Measurements from ENCODE around the gene SKOR1.

The SKOR1 gene

DNA sequence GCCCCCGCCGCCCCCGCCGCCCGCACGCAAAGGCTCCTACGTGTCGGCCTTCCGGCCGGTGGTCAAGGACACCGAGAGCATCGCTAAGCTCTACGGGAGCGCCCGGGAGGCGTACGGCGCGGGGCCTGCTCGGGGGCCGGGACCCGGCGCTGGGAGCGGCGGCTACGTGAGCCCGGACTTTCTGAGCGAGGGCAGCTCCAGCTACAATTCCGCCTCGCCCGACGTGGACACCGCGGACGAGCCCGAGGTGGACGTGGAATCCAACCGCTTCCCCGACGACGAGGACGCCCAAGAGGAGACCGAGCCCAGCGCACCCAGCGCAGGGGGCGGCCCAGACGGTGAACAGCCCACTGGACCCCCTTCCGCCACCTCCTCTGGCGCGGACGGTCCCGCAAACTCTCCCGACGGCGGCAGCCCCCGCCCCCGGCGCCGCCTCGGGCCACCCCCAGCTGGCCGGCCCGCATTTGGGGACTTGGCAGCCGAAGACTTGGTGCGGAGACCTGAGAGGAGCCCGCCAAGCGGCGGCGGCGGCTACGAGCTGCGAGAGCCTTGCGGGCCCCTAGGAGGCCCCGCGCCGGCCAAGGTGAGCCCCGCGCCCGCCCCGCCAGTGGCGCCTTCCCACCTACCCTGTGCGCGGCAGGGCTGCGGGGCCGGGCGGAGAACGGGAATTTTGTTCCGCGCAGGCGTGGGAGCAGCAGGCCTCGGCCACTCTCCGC is 2.4 kb downstream of the SKOR1 start:
- Histone ChIP-seq H3K79me1 (ENCODE audit: low read depth, low read length) (peaks cover 6% of the 10 kb centered on the region), H3K14ac (ENCODE audit: low read length) (no peak overlapping the region), H4K91ac (ENCODE audit: low read depth, low read length, poor library complexity) (no peak overlapping the region), H3K4me2 (ENCODE audit: insufficient read depth, low read length, poor library complexity, severe bottlenecking) (peak overlapping the region; percentile 0), H3K9me3 (replicated peaks in 1 of 2; ENCODE audit: control insufficient read depth in 2 of 2, insufficient read depth in 1 of 2, low read depth in 1 of 2, low read length in 2 of 2) (peaks cover 10% of the 10 kb centered on the region in 2 donors), H2BK120ac (ENCODE audit: low read depth, low read length) (no peak overlapping the region), H2AK5ac (ENCODE audit: low read depth, low read length) (no peak overlapping the region), H3K18ac (ENCODE audit: low read length) (peak overlapping the region; percentile 71), H2BK12ac (ENCODE audit: low read length) (no peak overlapping the region), H2BK15ac (ENCODE audit: low read length) (peak overlapping the region; percentile 58), H3K4me1 (ENCODE audit: control insufficient read depth in 2 of 2, insufficient read depth in 1 of 2, low read depth in 1 of 2, low read length in 2 of 2) (peaks cover 4 to 19% of the 10 kb centered on the region in 2 donors), H2BK5ac (ENCODE audit: low read length) (no peak overlapping the region), H4K8ac (ENCODE audit: low read depth, low read length) (no peak overlapping the region), H2AFZ (ENCODE audit: low read length) (peak overlapping the region; percentile 58), H3K27me3 (ENCODE audit: control insufficient read depth in 3 of 3, insufficient read depth in 3 of 3, low read depth in 1 of 3, low read length in 3 of 3) (peaks cover 80 to 98% (median 98%) of the 10 kb centered on the region in 3 experiments), H3K27ac (replicated peaks; ENCODE audit: low read length) (no peak overlapping the region), H3K4me3 (ENCODE audit: low read length in 2 of 2) (no peak overlapping the region), H3K9ac (ENCODE audit: low read depth, low read length, poor library complexity) (no peak overlapping the region), H3K23ac (ENCODE audit: low read depth, low read length, poor library complexity) (no peak overlapping the region), H3K36me3 (replicated peaks in 1 of 2; ENCODE audit: control insufficient read depth in 2 of 2, insufficient read depth in 2 of 2, low read length in 2 of 2) (no peaks in the 10 kb centered on the region), H3K4ac (ENCODE audit: low read length) (no peak overlapping the region)
- no peak for DNase-seq (ENCODE audit: low spot score)
- WGBS, 2 donors (ENCODE audit: extremely low coverage in 2 of 2, insufficient read length in 2 of 2, insufficient replicate concordance in 1 of 2) = no CpG with 5 or more reads among the region's 91 CpGs

- Histone ChIP-seq H3K27me3 (ENCODE audit: control insufficient read depth in 3 of 3, insufficient read depth in 3 of 3, low read depth in 1 of 3, low read length in 3 of 3) (peaks cover 77 to 98% (median 97%) of the 10 kb centered on the region in 3 experiments), H2BK5ac (ENCODE audit: low read length) (peak overlapping the region; percentile 82), H3K4ac (ENCODE audit: low read length) (no peak overlapping the region), H3K9me3 (replicated peaks in 1 of 2; ENCODE audit: control insufficient read depth in 2 of 2, insufficient read depth in 1 of 2, low read depth in 1 of 2, low read length in 2 of 2) (peaks cover 10% of the 10 kb centered on the region in 2 donors), H3K79me1 (ENCODE audit: low read depth, low read length) (peaks cover 6% of the 10 kb centered on the region), H2BK120ac (ENCODE audit: low read depth, low read length) (no peak overlapping the region), H2AFZ (ENCODE audit: low read length) (peak overlapping the region; percentile 58), H3K4me2 (ENCODE audit: insufficient read depth, low read length, poor library complexity, severe bottlenecking) (peak overlapping the region; percentile 0), H2AK5ac (ENCODE audit: low read depth, low read length) (peak overlapping the region; percentile 57), H3K4me1 (ENCODE audit: control insufficient read depth in 2 of 2, insufficient read depth in 1 of 2, low read depth in 1 of 2, low read length in 2 of 2) (peaks cover 5 to 25% of the 10 kb centered on the region in 2 donors), H3K14ac (ENCODE audit: low read length) (no peak overlapping the region), H4K91ac (ENCODE audit: low read depth, low read length, poor library complexity) (no peak overlapping the region), H4K8ac (ENCODE audit: low read depth, low read length) (no peak overlapping the region), H2BK15ac (ENCODE audit: low read length) (no peak overlapping the region), H3K4me3 (ENCODE audit: low read length in 2 of 2) (no peak overlapping the region), H3K18ac (ENCODE audit: low read length) (peak overlapping the region; percentile 52), H2BK12ac (ENCODE audit: low read length) (no peak overlapping the region), H3K23ac (ENCODE audit: low read depth, low read length, poor library complexity) (no peak overlapping the region), H3K9ac (ENCODE audit: low read depth, low read length, poor library complexity) (no peak overlapping the region), H3K27ac (replicated peaks; ENCODE audit: low read length) (no peak overlapping the region), H3K36me3 (replicated peaks in 1 of 2; ENCODE audit: control insufficient read depth in 2 of 2, insufficient read depth in 2 of 2, low read length in 2 of 2) (no peaks in the 10 kb centered on the region)
- WGBS, 2 donors (ENCODE audit: extremely low coverage in 2 of 2, insufficient read length in 2 of 2, insufficient replicate concordance in 1 of 2) = no CpG with 5 or more reads among the region's 40 CpGs
- DNase-seq (ENCODE audit: low spot score) = no peak
Measured at GRCh38 chr15:67828278-67828968, 3.1 kb downstream of the SKOR1 start.

- peak overlapping the region; percentile 86 for H2AK5ac ChIP-seq (ENCODE audit: low read depth, low read length)
- H3K27ac ChIP-seq (replicated peaks; ENCODE audit: low read length) = no peak overlapping the region
- no peak overlapping the region for H3K18ac ChIP-seq (ENCODE audit: low read length)
- no peak overlapping the region for H3K4me2 ChIP-seq (ENCODE audit: insufficient read depth, low read length, poor library complexity, severe bottlenecking)
- H3K79me1 ChIP-seq (ENCODE audit: low read depth, low read length) = peaks cover 6% of the 10 kb centered on the region
- H2BK15ac ChIP-seq (ENCODE audit: low read length) = no peak overlapping the region
- peaks cover 73 to 98% (median 95%) of the 10 kb centered on the region in 3 experiments for H3K27me3 ChIP-seq (ENCODE audit: control insufficient read depth in 3 of 3, insufficient read depth in 3 of 3, low read depth in 1 of 3, low read length in 3 of 3)
- no peak overlapping the region for H3K9ac ChIP-seq (ENCODE audit: low read depth, low read length, poor library complexity)
- H3K9me3 ChIP-seq (replicated peaks in 1 of 2; ENCODE audit: control insufficient read depth in 2 of 2, insufficient read depth in 1 of 2, low read depth in 1 of 2, low read length in 2 of 2) = peaks cover 10 to 12% of the 10 kb centered on the region in 2 donors
- no CpG with 5 or more reads among the region's 54 CpGs for whole genome bisulfite sequencing, 2 donors (ENCODE audit: extremely low coverage in 2 of 2, insufficient read length in 2 of 2, insufficient replicate concordance in 1 of 2)
- H3K23ac ChIP-seq (ENCODE audit: low read depth, low read length, poor library complexity) = peak overlapping the region; percentile 66
- H4K8ac ChIP-seq (ENCODE audit: low read depth, low read length) = no peak overlapping the region
- H2BK120ac ChIP-seq (ENCODE audit: low read depth, low read length) = no peak overlapping the region
- no peak for DNase-seq (ENCODE audit: low spot score)
- peak overlapping the region; percentile 54 for H2AFZ ChIP-seq (ENCODE audit: low read length)
- no peak overlapping the region for H4K91ac ChIP-seq (ENCODE audit: low read depth, low read length, poor library complexity)
- H3K14ac ChIP-seq (ENCODE audit: low read length) = no peak overlapping the region
- H2BK12ac ChIP-seq (ENCODE audit: low read length) = no peak overlapping the region
- H3K4ac ChIP-seq (ENCODE audit: low read length) = no peak overlapping the region
- H3K4me1 ChIP-seq (ENCODE audit: control insufficient read depth in 2 of 2, insufficient read depth in 1 of 2, low read depth in 1 of 2, low read length in 2 of 2) = peaks cover 8 to 22% of the 10 kb centered on the region in 2 donors
- H2BK5ac ChIP-seq (ENCODE audit: low read length) = peak overlapping the region; percentile 2
- H3K36me3 ChIP-seq (replicated peaks in 1 of 2; ENCODE audit: control insufficient read depth in 2 of 2, insufficient read depth in 2 of 2, low read length in 2 of 2) = no peaks in the 10 kb centered on the region
- no peak overlapping the region for H3K4me3 ChIP-seq (ENCODE audit: low read length in 2 of 2)
Measured at GRCh38 chr15:67828969-67829646, 3.8 kb downstream of the SKOR1 start.
